ENCODE data around the gene KLHL30.
"Not testable (repeated sequence)": the region's sequence is repeated elsewhere in the genome, so short reads cannot be mapped to it uniquely, and the experiment has no call there.

KLHL30 gene

DNA sequence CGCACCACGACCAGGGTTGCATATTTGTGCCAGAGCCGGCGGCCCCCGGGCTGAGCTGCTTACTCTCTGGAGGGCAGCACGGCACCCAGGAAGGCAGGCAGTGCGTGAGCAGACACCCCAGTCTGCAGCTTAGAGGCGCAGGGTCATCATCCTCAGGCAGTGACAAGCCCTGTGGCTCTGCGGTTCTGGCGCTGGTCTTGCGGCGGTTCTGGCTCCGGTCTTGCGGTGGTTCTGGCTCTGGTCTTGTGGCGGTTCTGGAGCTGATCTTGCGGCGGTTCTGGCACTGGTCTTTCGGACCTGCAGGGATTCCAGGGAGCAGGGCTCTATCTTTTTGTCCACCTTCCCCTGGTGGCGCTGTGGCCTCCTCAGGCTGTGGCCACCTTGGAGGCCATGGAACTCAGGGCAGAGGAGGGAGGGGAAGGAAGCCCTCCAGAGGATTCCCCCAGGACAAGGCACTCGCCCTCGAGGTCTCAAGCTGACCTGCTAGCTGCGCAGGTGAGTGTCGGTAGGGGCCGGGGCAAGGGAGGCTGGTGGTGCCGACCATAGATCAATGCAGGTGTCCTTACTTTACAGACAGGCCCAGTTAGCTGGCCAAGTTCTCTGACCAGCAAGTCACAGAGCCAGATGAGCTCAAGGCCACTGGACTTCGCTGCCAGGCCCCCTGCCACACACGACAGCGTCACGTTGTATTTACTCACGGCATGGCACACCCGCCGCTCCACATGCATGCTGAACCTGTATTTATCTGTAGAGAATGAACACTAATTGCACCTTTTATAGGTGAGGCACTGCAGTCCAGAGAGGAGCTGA, 23.4 kb upstream of the KLHL30 start:
- in situ Hi-C loops (cut with MboI; ENCODE audit: low sequenced_read_pairs, unreplicated experiment): no loop called here
- TF ChIP-seq, protein P1, sequence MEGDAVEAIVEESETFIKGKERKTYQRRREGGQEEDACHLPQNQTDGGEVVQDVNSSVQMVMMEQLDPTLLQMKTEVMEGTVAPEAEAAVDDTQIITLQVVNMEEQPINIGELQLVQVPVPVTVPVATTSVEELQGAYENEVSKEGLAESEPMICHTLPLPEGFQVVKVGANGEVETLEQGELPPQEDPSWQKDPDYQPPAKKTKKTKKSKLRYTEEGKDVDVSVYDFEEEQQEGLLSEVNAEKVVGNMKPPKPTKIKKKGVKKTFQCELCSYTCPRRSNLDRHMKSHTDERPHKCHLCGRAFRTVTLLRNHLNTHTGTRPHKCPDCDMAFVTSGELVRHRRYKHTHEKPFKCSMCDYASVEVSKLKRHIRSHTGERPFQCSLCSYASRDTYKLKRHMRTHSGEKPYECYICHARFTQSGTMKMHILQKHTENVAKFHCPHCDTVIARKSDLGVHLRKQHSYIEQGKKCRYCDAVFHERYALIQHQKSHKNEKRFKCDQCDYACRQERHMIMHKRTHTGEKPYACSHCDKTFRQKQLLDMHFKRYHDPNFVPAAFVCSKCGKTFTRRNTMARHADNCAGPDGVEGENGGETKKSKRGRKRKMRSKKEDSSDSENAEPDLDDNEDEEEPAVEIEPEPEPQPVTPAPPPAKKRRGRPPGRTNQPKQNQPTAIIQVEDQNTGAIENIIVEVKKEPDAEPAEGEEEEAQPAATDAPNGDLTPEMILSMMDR (IDR thresholded peaks at IDR 0.05; ENCODE audit: borderline replicate concordance, control extremely low read depth, extremely low read depth, insufficient read depth, missing control alignments): no peak
- DNase-seq (ENCODE audit: low spot score): no peak

DNA sequence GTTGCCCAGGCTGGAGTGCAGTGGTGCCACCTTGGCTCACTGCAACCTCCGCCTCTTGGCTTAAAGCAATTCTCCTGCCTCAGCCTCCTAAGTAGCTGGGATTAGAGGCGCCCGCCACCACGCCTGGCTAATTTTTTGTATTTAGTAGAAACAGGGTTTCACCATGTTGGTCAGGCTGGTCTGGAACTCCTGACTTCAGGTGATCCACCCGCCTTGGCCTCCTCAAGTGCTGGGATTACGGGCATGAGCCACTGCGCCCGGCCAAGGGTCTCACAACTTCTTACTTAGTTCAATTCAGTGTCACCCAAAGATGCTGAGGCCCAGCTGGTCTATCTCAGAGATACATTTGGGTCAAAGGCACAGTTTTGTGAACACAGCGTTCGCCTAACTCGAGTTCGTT, 22.8 kb upstream of the KLHL30 start:
- in situ Hi-C loops (cut with MboI; ENCODE audit: low sequenced_read_pairs, unreplicated experiment): not testable (repeated sequence)

DNA sequence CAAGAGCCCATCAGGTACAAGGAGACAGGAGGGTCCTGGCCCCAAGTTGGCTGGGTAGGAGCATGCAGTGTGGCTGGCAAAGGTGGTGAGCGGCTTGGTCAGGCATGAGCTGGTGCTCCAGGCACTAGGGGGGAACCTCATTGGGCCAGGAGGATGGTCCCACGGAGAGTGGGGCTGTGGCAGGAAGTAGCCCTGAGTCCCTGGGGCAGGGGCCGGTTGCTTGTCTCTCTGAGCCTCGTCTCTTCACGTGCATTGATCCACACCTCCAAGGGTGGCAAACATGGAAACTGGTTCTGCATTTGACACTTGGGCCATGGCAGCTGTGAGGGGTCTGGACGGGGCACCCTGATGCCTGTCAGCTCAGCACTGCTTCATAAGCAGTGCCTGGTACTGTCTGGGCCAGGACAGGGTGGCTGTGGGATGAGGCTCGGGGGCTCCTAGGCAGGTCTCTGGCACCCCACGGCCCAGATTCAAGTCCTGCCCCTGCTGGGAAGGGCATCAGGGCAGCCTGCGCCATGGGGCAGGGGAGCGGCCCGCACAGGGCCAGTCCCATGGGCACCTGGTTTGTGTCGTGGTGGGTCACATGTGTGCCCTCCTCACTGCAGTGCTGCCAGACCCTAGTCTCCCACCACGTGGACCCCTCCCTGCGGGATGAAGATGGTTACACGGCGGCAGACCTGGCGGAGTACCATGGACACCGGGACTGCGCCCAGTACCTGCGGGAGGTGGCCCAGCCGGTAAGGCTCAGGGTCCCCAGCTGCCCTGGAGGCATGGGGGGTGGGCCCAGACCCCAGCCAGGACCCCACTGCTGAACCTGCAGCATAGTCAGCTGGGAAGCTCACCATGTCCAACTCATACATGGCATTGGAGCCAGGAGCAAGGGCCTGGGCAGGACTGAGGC, 21.9 kb upstream of the KLHL30 start:
- in situ Hi-C loops (cut with MboI; ENCODE audit: low sequenced_read_pairs, unreplicated experiment): no loop called here
- DNase-seq (ENCODE audit: low spot score): no peak
- TF ChIP-seq, protein P1 (IDR thresholded peaks at IDR 0.05; ENCODE audit: borderline replicate concordance, control extremely low read depth, extremely low read depth, insufficient read depth, missing control alignments): no peak

More for the DNA sequence above, 22.8 kb upstream of the KLHL30 start:
- DNase-seq (ENCODE audit: low spot score): not testable (repeated sequence)

DNA sequence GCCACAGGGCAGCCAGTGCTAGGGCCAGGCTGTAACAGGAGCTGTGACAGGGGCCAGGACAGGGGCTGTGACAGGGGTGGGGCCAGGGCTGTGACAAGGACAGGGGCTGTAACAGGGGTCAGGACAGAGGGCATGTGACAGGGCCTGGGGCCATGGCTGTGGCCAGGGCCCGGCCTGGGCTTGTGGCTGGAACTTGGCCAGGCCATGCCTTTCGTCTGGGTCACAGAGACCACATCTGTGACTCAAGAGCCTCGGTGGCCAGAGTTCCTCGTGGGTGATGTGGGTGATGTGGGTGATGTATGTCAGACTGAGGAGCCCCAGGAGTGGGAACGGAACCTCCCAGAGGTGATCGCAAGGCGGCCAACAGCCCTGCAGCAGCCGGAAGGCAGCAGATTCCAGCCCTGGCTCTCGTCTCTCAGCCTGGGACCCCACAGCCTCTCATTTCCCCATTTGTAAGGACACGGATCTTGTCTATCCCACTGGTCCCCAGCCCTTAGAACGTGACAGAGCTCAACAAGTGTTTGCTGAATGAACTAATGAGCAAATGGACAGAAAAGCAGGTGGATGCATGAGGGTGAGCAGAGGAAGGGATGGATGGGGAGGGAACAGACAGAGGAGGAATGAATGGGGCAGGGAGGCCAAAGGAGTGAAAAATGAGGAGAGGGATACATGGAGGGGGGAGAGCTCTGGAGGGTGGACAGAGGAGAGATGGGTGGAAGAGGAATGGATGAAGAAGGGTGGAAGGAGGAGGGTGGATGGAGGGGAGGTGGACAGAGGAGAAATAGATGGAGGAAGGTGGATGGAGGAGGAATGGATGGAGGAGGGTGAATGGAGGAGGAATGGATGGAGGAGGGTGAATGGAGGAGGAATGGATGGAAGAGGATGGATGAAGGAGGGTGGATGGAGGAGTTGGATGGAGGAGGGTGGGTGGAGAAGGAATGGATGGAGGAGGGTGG, 21.0 kb upstream of the KLHL30 start:
- TF ChIP-seq, protein P1 (IDR thresholded peaks at IDR 0.05; ENCODE audit: borderline replicate concordance, control extremely low read depth, extremely low read depth, insufficient read depth, missing control alignments): no peak
- in situ Hi-C loops (cut with MboI; ENCODE audit: low sequenced_read_pairs, unreplicated experiment): no loop called here
- DNase-seq (ENCODE audit: low spot score): no peak

DNA sequence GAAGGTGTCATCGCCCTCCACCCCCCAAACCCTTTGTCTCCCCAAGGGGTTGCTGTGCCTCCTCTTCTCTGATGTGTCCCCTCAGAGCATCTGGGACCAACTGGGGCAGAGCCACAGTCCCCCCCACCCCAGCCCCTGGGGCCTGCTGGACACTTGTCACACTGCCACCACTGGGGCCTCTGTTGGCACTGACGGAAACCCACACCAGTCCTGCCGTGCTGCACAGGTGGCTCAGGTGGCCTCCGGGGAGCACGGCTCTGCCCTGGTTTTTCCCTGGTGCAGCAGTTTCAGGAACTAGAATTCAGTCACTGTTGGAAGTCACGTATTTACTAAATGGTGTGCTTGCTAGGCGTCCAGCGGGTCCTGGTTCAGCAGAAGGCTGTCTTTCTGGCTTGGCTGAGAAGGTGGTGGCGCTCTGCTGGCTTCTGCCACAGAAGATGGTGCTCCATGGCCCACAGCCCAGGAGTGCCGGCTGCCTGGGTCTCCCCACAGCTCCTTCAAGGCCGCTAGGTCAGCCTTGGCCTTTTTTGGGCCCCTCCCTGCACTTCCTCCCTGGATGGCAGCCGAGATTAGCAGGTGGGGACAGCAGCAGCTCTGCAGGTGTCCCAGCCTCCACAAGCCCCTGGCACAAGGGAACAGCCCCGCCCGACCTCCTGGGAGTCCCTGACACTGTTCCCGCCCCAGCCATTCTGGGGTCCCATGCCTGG, 18.6 kb upstream of the KLHL30 start:
- no peak for DNase-seq (ENCODE audit: low spot score)
- in situ Hi-C loops (cut with MboI; ENCODE audit: low sequenced_read_pairs, unreplicated experiment): no loop called here
- TF ChIP-seq, protein P1 (IDR thresholded peaks at IDR 0.05; ENCODE audit: borderline replicate concordance, control extremely low read depth, extremely low read depth, insufficient read depth, missing control alignments): no peak

DNA sequence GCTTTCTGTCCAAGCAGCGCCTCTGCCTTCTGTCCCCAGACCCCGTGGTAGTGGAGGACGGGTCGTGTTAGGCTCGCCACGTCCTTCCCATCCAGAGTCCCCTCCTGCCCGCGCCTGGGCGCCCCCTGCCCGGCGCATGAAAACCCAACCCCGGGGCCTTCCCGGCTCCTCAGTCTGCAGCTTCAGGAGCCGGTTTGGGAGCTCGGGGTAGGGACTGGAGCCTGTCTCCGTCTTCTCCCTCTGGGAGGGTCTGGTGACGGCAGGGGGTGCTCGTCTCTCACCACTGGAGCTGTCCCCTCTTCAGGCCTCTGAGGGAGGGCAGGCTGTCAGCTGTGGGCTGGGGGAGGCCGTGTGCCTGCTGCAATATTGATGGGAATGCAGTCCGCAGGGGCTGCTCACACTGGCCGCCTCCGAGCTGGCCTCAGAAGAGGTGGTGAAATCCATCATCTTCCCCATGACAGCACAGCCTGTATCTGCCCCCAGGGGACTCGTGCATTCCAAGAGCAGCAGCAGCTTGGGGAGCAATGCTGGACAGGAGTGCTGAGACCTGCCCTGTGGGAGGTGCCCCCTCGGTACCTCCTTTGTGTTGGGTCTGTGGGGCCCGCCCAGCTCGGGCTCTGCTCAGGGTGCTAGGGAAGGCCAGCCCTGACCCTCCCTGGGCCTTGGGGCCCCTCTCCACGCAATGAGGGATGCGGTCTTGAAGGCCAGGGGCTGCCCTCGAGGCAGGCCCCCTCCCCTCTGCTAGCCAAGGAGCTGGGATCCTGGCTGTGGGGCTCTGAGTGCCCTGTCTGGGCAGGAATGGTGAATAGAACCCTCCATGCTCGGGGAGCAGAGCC, 17.8 kb upstream of the KLHL30 start:
- TF ChIP-seq, protein P1 (IDR thresholded peaks at IDR 0.05; ENCODE audit: borderline replicate concordance, control extremely low read depth, extremely low read depth, insufficient read depth, missing control alignments): no peak
- DNase-seq (ENCODE audit: low spot score): no peak
- in situ Hi-C loops (cut with MboI; ENCODE audit: low sequenced_read_pairs, unreplicated experiment): no loop called here
